ENCODE data around the gene RLBP1.

GRCh38 chr15:89175617-89176191, 45.7 kb downstream of the RLBP1 start:
- TF ChIP-seq CTCF (IDR thresholded peaks at IDR 0.05 in 2 of 3, conservative IDR thresholded peaks at IDR 0.05 in 1 of 3; ENCODE audit: control insufficient read depth in 2 of 3, extremely low read depth in 1 of 3, insufficient read depth in 1 of 3, low read depth in 3 of 3, low read length in 3 of 3) (no peak), EZH2 (IDR thresholded peaks at IDR 0.05; ENCODE audit: borderline replicate concordance, control insufficient read depth, low read depth, low read length) (no peak), POLR2A (IDR thresholded peaks at IDR 0.05; ENCODE audit: low read depth, low read length) (no peak), EP300 (IDR thresholded peaks at IDR 0.05; ENCODE audit: borderline replicate concordance in 1 of 2, control insufficient read depth in 1 of 2, low read depth in 2 of 2, low read length in 2 of 2) (no peak), E2F8 (IDR thresholded peaks at IDR 0.05; ENCODE audit: low read depth, partially characterized antibody) (no peak), YBX1 (IDR thresholded peaks at IDR 0.05) (no peak), POLR2AphosphoS5 (IDR thresholded peaks at IDR 0.05; ENCODE audit: low read length) (no peak), SUPT20H (IDR thresholded peaks at IDR 0.05; ENCODE audit: borderline replicate concordance, control insufficient read depth, low read depth, low read length) (no peak), TARDBP (IDR thresholded peaks at IDR 0.05; ENCODE audit: borderline replicate concordance) (no peak), MXI1 (IDR thresholded peaks at IDR 0.05; ENCODE audit: low read depth, low read length) (no peak), TAF1 (IDR thresholded peaks at IDR 0.05; ENCODE audit: borderline replicate concordance, low read depth, low read length) (no peak), REST (IDR thresholded peaks at IDR 0.05; ENCODE audit: low read depth, low read length) (no peak), KDM1A (IDR thresholded peaks at IDR 0.05; ENCODE audit: borderline replicate concordance) (no peak)
